ENCODE data around the gene CXCL14. TPM values are rescaled to one million over a fixed set of nuclear protein-coding genes. Genes with fewer than 3 reads are reported as not detected.

CXCL14 gene
- total RNA-seq, 1 donor from 2014 or later, result 0.38 TPM

DNA sequence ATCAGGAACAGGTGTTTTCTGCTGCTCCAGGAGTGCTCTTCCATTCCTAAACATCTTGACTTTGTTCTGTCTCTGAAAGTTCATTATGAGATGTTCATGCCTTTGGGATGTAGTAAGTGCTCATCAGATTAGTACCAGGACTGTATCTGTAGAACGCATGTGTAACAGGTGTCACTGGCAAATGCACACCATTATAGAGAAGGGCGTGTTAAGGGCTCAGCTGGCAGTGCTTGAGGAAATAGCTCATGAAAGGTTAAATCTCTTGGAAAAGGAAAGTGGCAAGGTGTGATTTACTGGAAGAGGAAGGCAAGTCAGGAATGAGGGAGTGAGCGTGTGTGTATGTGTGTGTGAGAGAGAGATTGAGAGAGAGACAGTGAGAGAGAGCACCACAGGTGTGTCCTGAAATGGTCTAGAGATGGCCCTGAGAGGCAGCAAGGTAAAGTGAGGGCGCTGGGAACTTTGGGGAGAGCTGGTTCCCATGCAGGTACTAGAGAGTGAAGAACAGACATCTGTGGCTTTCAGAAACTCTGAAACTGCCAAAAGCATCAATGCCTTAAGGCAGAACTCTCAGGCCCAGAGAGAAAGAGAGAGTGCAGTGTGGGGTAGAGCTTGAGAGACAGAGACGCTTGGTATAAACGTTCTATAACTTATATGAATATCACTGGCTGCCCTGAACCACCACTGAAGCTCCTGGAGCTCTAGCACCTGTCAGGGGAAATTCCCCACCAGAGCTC lies 13.7 kb upstream of the CXCL14 start:
- Histone ChIP-seq H3K36me3 (no peaks in the 10 kb centered on the region), H3K4me3 (no peak overlapping the region), H3K9me3 (no peaks in the 10 kb centered on the region), H3K4me1 (no peaks in the 10 kb centered on the region), H3K27ac (no peak overlapping the region), H3K27me3 (peaks cover 12% of the 10 kb centered on the region)
- DNase-seq, result no peak
- no peak for ATAC-seq
- intact Hi-C loops (cut with DNase I), result no loop called here
- TF ChIP-seq, protein P1, sequence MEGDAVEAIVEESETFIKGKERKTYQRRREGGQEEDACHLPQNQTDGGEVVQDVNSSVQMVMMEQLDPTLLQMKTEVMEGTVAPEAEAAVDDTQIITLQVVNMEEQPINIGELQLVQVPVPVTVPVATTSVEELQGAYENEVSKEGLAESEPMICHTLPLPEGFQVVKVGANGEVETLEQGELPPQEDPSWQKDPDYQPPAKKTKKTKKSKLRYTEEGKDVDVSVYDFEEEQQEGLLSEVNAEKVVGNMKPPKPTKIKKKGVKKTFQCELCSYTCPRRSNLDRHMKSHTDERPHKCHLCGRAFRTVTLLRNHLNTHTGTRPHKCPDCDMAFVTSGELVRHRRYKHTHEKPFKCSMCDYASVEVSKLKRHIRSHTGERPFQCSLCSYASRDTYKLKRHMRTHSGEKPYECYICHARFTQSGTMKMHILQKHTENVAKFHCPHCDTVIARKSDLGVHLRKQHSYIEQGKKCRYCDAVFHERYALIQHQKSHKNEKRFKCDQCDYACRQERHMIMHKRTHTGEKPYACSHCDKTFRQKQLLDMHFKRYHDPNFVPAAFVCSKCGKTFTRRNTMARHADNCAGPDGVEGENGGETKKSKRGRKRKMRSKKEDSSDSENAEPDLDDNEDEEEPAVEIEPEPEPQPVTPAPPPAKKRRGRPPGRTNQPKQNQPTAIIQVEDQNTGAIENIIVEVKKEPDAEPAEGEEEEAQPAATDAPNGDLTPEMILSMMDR (IDR thresholded peaks at IDR 0.05), result no peak

DNA sequence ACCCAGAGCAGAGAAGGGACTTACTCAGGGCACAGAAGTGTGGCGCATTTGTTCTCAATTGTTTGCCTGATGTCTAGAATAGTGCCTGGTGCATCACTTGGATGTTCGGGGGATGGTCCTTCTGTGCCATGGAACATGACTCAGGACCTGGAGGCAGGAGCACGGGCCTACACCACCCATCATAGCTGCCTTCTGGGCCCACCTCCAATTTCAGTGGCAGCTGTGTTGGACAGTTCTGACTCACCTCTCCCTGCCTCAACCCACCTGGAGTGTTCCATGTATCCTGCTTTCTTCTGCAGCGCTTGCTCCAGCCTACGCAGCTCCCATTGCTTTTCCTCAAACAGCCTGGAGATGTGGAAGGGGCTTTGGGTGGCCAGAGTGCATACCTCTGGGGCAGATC lies 12.5 kb upstream of the CXCL14 start:
- intact Hi-C loops (cut with DNase I), result no loop called here
- no peaks in the 10 kb centered on the region for H3K9me3 ChIP-seq
- TF ChIP-seq, protein P1 (IDR thresholded peaks at IDR 0.05), result no peak

DNA sequence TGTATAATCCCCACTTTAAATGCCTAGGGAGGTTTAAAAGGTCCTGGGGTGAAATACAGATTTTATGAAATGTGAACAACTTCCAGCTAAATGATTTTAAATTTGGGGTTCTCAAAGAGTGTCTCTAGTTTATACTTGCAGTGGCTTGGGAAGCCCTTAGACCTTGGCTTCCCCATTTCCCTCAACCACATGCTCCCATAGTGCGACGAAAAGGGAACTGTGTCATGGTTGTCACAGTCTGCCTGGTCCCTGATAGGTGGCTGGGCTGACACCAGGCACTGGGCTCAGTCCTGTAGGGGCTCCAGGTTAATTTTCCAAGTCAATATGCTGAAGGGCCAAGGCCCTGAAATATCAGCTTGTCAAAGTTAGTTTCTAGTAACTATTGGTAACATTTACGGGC lies 10.4 kb upstream of the CXCL14 start:
- no peaks in the 10 kb centered on the region for H3K36me3 ChIP-seq
- TF ChIP-seq, protein P1 (IDR thresholded peaks at IDR 0.05), result no peak
- H3K4me3 ChIP-seq, result no peak overlapping the region
- no peak overlapping the region for H3K27ac ChIP-seq
- no peaks in the 10 kb centered on the region for H3K4me1 ChIP-seq
- no peak for DNase-seq
- peaks cover 5% of the 10 kb centered on the region for H3K27me3 ChIP-seq
- intact Hi-C loops (cut with DNase I), result no loop called here
- H3K9me3 ChIP-seq, result no peaks in the 10 kb centered on the region
- peak; percentile 48 for ATAC-seq

More for the DNA sequence above, 12.5 kb upstream of the CXCL14 start:
- no peaks in the 10 kb centered on the region for H3K4me1 ChIP-seq
- H3K27me3 ChIP-seq, result peaks cover 5% of the 10 kb centered on the region
- H3K4me3 ChIP-seq, result no peak overlapping the region
- no peaks in the 10 kb centered on the region for H3K36me3 ChIP-seq
- no peak for DNase-seq
- no peak overlapping the region for H3K27ac ChIP-seq
- no peak for ATAC-seq

DNA sequence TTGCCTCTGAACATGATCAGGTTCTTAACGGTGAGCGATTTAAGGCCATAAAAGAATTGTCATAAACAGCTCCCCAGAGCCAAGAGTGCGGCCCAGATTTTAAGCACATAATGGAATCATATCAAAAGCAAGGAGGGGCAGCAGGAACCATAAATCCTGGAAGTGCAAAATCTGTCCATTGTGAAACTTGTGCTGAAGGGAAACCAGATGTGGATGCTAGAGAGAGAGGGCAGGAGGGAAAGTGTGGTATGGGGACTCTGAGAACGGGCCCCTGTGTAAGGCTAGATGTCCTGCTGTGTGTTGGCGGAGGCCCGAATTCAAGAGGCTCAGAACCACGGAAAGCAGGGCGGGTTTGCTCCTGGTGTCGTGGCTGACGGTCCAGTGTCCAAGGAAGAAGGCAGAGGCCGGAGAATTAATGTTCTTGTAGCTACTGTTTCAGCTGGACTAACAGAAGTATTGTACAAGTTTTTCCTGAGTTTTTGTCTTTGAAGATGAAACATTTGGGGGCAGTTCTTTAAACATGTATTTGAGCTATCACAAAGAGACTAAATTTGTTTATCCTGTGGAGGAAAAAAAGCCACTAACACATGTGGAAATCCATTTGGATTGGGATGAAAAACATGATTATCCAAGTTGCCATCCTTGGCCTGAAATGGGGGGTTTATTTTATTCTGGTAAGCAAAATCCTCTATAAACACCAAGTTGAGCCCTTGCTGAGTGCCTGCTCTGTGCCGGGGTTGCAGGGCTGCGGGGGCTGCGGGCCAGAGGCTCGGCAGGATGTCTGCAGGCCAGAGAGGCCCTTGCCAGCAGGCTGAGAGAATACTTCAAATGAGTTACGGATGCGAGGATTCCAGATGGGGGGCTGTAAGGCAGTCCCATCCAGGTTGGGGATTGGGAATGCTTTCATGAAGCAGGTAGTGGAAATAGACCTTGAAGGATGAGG lies 9.2 kb upstream of the CXCL14 start:
- H3K4me1 ChIP-seq, result no peaks in the 10 kb centered on the region
- peaks cover 5% of the 10 kb centered on the region for H3K27me3 ChIP-seq
- intact Hi-C loops (cut with DNase I), result no loop called here
- H3K4me3 ChIP-seq, result no peak overlapping the region
- no peaks in the 10 kb centered on the region for H3K36me3 ChIP-seq
- no peaks in the 10 kb centered on the region for H3K9me3 ChIP-seq
- no peak overlapping the region for H3K27ac ChIP-seq
- DNase-seq (no peak), ATAC-seq (no peak)
- TF ChIP-seq, protein P1 (IDR thresholded peaks at IDR 0.05), result no peak

DNA sequence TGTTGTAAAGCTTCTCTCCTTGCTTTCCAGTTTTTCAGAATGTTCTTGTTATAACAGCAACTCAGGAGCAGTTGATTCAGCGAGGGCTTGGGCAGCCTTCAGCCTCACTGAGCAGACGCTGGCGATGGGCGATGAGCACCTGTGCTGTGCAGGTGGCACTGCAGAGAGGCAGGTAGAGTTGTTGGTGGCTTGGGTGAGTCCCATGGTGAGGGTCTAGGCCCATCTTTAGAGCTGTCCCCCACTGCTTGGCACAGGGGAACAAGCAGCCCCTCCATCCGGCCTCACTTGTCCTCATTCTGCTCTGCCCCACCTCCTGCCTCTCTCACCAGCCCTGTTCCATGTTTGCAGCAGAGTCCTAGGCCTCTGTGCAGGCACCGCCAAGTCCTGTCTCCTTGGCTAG lies 6.1 kb upstream of the CXCL14 start:
- Histone ChIP-seq H3K9me3 (no peaks in the 10 kb centered on the region), H3K4me1 (no peaks in the 10 kb centered on the region), H3K27me3 (peaks cover 24% of the 10 kb centered on the region), H3K36me3 (no peaks in the 10 kb centered on the region), H3K27ac (no peak overlapping the region), H3K4me3 (no peak overlapping the region)
- TF ChIP-seq, protein P1 (IDR thresholded peaks at IDR 0.05), result no peak
- ATAC-seq, result no peak
- no peak for DNase-seq
- intact Hi-C loops (cut with DNase I), result no loop called here
